NCI-H345 treated with DMSO at 0.1 percent for 48 hours (cell line): ENCODE measurements around the gene RACGAP1.

ENCODE experiments used
- DNase-seq: peaks from one replicate; lab custom pipeline; 2025; ENCODE audit not compliant: unreplicated experiment; lab: John Stamatoyannopoulos, UW

The RACGAP1 gene

GRCh38 chr12:50025187-50026059 is at the start of gene RACGAP1:
Gene RACGAP1, minus strand, starts transcription at chr12:50025494. Its CDS starts 8,779 bp downstream, at chr12:50016715.
- peak; percentile 69 for DNase-seq

- no peak for DNase-seq
These were observed 48.4 kb upstream of the RACGAP1 start for GRCh38 chr12:50073712-50074111.

- no peak for DNase-seq
These were observed 47.9 kb upstream of the RACGAP1 start for GRCh38 chr12:50073206-50073605.

GRCh38 chr12:50072198-50072907 is 47.1 kb upstream of the RACGAP1 start:
- DNase-seq: no peak

GRCh38 chr12:50070314-50071060 is 45.2 kb upstream of the RACGAP1 start:
- no peak for DNase-seq

GRCh38 chr12:50069539-50069938 is 44.2 kb upstream of the RACGAP1 start:
- no peak for DNase-seq

GRCh38 chr12:50069069-50069468 is 43.8 kb upstream of the RACGAP1 start:
- DNase-seq: no peak

- DNase-seq: no peak
These were observed 41.1 kb upstream of the RACGAP1 start for GRCh38 chr12:50066402-50066801.

- DNase-seq: no peak
These were observed 40.5 kb upstream of the RACGAP1 start for GRCh38 chr12:50065726-50066310.

GRCh38 chr12:50062728-50063460 is 37.6 kb upstream of the RACGAP1 start:
- DNase-seq: no peak

- no peak for DNase-seq
These were observed 36.8 kb upstream of the RACGAP1 start for GRCh38 chr12:50061946-50062686.

- no peak for DNase-seq
These were observed 35.9 kb upstream of the RACGAP1 start for GRCh38 chr12:50061171-50061570.

- DNase-seq: no peak
These were observed 34.8 kb upstream of the RACGAP1 start for GRCh38 chr12:50060120-50060468.

GRCh38 chr12:50059440-50060119 is 34.3 kb upstream of the RACGAP1 start:
- no peak for DNase-seq

GRCh38 chr12:50058743-50059312 is 33.5 kb upstream of the RACGAP1 start:
- no peak for DNase-seq

GRCh38 chr12:50057896-50058670 is 32.8 kb upstream of the RACGAP1 start:
- no peak for DNase-seq

- no peak for DNase-seq
These were observed 31.9 kb upstream of the RACGAP1 start, which contains the start of gene ASIC1 for GRCh38 chr12:50057000-50057841. Gene ASIC1, plus strand, starts transcription at chr12:50057596. Its CDS starts 1,171 bp downstream, at chr12:50058767.
